Measurements from ENCODE around the gene TEAD4. TPM values are rescaled to one million over a fixed set of nuclear protein-coding genes. Genes with fewer than 3 reads are reported as not detected.
A peak's percentile ranks its signal among the peaks of the same experiment; 100 is the strongest.

The TEAD4 gene
- total RNA-seq, 1 experiment from 2014 or later = 11.9 TPM

- in situ Hi-C loops (cut with HindIII; ENCODE audit: low pct_unique_long_range_greater_than_20kb, low sequenced_read_pairs) = no loop called here
- no peak for DNase-seq (ENCODE audit: low read depth, low spot score)
These were observed 58.1 kb downstream of the TEAD4 start for GRCh38 chr12:3017281-3017680.

GRCh38 chr12:3018284-3019004, 59.2 kb downstream of the TEAD4 start:
- DNase-seq (ENCODE audit: low read depth, low spot score) = no peak
- in situ Hi-C loops (cut with HindIII; ENCODE audit: low pct_unique_long_range_greater_than_20kb, low sequenced_read_pairs) = no loop called here

GRCh38 chr12:3019005-3019680, 59.9 kb downstream of the TEAD4 start:
- in situ Hi-C loops (cut with HindIII; ENCODE audit: low pct_unique_long_range_greater_than_20kb, low sequenced_read_pairs) = no loop called here
- no peak for DNase-seq (ENCODE audit: low read depth, low spot score)

GRCh38 chr12:3020399-3020798, 61.2 kb downstream of the TEAD4 start:
- in situ Hi-C loops (cut with HindIII; ENCODE audit: low pct_unique_long_range_greater_than_20kb, low sequenced_read_pairs) = no loop called here
- DNase-seq (ENCODE audit: low read depth, low spot score) = no peak

GRCh38 chr12:3020850-3021435, 61.7 kb downstream of the TEAD4 start:
- in situ Hi-C loops (cut with HindIII; ENCODE audit: low pct_unique_long_range_greater_than_20kb, low sequenced_read_pairs) = no loop called here
- no peak for DNase-seq (ENCODE audit: low read depth, low spot score)

GRCh38 chr12:3022411-3022810, 63.2 kb downstream of the TEAD4 start:
- no peak for DNase-seq (ENCODE audit: low read depth, low spot score)
- in situ Hi-C loops (cut with HindIII; ENCODE audit: low pct_unique_long_range_greater_than_20kb, low sequenced_read_pairs) = no loop called here

GRCh38 chr12:3022961-3023360, 63.8 kb downstream of the TEAD4 start:
- in situ Hi-C loops (cut with HindIII; ENCODE audit: low pct_unique_long_range_greater_than_20kb, low sequenced_read_pairs) = no loop called here

GRCh38 chr12:3028108-3028507, 68.9 kb downstream of the TEAD4 start:
- no peak for DNase-seq (ENCODE audit: low read depth, low spot score)
- in situ Hi-C loops (cut with HindIII; ENCODE audit: low pct_unique_long_range_greater_than_20kb, low sequenced_read_pairs) = no loop called here

More at GRCh38 chr12:3022961-3023360, 63.8 kb downstream of the TEAD4 start:
- DNase-seq (ENCODE audit: low read depth, low spot score) = no peak

- DNase-seq (ENCODE audit: low read depth, low spot score) = no peak
- in situ Hi-C loops (cut with HindIII; ENCODE audit: low pct_unique_long_range_greater_than_20kb, low sequenced_read_pairs) = no loop called here
These were observed 71.7 kb downstream of the TEAD4 start for GRCh38 chr12:3030821-3031429.

GRCh38 chr12:3032161-3032560, 73.0 kb downstream of the TEAD4 start:
- in situ Hi-C loops (cut with HindIII; ENCODE audit: low pct_unique_long_range_greater_than_20kb, low sequenced_read_pairs) = no loop called here

GRCh38 chr12:3032770-3033538, 73.8 kb downstream of the TEAD4 start:
- in situ Hi-C loops (cut with HindIII; ENCODE audit: low pct_unique_long_range_greater_than_20kb, low sequenced_read_pairs) = no loop called here
- no peak for DNase-seq (ENCODE audit: low read depth, low spot score)

More at GRCh38 chr12:3032161-3032560, 73.0 kb downstream of the TEAD4 start:
- DNase-seq (ENCODE audit: low read depth, low spot score) = no peak

GRCh38 chr12:3033539-3033867, 74.3 kb downstream of the TEAD4 start:
- no peak for DNase-seq (ENCODE audit: low read depth, low spot score)
- in situ Hi-C loops (cut with HindIII; ENCODE audit: low pct_unique_long_range_greater_than_20kb, low sequenced_read_pairs) = no loop called here

GRCh38 chr12:3034067-3034750, 75.0 kb downstream of the TEAD4 start:
- peak; percentile 73 for DNase-seq (ENCODE audit: low read depth, low spot score)
- in situ Hi-C loops (cut with HindIII; ENCODE audit: low pct_unique_long_range_greater_than_20kb, low sequenced_read_pairs) = no loop called here

- in situ Hi-C loops (cut with HindIII; ENCODE audit: low pct_unique_long_range_greater_than_20kb, low sequenced_read_pairs) = no loop called here
- DNase-seq (ENCODE audit: low read depth, low spot score) = no peak
These were observed 76.0 kb downstream of the TEAD4 start for GRCh38 chr12:3035171-3035570.

GRCh38 chr12:3035815-3036702, 76.9 kb downstream of the TEAD4 start:
- peak; percentile 55 for DNase-seq (ENCODE audit: low read depth, low spot score)
- in situ Hi-C loops (cut with HindIII; ENCODE audit: low pct_unique_long_range_greater_than_20kb, low sequenced_read_pairs) = no loop called here

GRCh38 chr12:3036901-3037600, 77.9 kb downstream of the TEAD4 start:
- DNase-seq (ENCODE audit: low read depth, low spot score) = no peak
- in situ Hi-C loops (cut with HindIII; ENCODE audit: low pct_unique_long_range_greater_than_20kb, low sequenced_read_pairs) = no loop called here

Data from SK-MEL-5 (cell line).